ENCODE results near the gene KIF21A.

Gene KIF21A

GRCh38 chr12:39389399-39390150, 53.3 kb downstream of the KIF21A start:
- DNase-seq: no peak

DNA sequence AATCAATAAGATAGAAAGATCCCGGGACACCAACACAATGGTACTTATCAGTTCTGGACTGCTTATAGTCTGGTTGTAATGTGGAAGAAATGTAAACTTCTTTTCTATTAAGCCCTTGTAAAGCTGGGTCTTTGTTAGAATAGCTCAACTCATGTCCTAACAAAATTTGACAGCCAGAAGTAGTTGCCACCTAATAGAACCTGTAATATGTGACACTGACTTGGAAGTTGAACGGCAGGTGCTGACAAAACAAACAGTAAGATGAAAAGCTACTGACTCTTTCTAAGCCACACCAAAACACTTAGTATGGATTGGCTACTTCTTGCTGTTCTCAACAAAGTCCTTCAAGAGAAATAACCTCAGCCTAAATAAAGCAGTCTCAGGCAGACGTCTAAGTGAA, 56.6 kb downstream of the KIF21A start:
- DNase-seq: no peak

GRCh38 chr12:39383114-39383513, 59.8 kb downstream of the KIF21A start:
- DNase-seq: no peak

- no peak for DNase-seq
Observed at GRCh38 chr12:39380090-39380489, 62.8 kb downstream of the KIF21A start.

DNA sequence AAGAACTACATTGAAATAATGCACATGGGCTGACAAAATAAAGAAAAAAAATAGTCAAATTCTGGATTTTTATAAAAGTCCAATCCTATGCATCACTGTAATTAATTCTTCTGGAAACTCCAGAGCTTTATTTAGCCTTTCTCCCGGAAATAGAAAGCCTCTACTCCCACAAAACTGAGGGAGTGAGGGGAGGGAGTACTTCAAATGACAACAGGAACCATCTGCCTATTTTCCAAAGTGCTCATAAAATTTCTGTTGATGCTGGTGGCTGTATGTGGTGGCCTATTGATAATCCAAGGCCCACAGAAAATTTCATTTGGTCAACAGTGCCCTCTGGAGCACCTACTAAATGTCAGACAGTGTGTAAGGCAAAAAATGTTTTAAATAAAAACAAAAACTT, 64.6 kb downstream of the KIF21A start:
- no peak for DNase-seq

DNA sequence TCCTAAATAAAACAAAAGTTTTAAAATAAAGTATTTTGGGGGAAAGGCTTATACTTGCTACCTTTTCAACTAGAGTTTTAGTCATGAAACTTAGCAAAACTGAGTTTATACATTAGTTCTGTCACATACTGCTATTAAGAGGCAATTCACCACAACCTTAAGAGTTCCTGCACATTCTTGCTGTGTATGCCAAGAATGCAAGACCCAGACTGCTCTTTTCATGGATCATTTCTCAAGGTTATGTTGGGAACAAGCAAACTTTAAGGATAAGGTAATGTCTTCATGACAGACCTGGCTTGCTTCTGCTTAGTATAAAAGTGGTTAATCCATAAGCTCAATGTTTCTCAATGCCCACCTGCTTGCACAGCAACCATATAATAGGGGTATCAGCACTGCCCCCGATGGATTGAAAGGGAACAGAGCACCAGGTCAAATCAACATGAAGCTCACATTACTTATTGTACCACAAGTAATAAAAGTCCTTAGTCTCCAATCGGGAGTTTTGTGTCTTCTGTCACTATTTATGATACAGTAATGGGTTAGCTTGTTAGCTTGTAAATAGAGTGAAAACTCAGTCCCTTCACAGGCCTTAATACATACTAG, 67.6 kb downstream of the KIF21A start:
- no peak for DNase-seq

- DNase-seq: no peak
Observed at GRCh38 chr12:39372929-39373328, 70.0 kb downstream of the KIF21A start.

- DNase-seq: no peak
Observed at GRCh38 chr12:39372204-39372925, 70.6 kb downstream of the KIF21A start.

GRCh38 chr12:39369756-39370155, 73.2 kb downstream of the KIF21A start:
- DNase-seq: no peak

DNA sequence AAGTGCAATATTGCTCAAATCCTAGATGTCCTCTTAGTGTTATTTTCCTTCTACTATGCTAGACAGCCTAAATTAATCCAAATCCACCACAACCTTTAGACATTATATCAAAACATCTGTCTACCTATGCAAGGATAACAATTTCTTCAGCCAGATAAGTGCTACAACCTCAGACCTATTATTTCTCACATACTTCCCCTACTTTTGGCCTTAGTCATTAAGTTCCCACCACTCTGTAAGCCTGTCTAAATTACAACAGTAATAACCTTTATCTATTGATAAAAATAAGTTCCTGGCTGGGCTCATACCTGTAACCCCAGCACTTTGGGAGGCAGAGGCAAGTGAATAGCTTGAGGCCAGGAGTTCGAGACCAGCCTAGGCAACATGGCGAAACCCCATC, 74.0 kb downstream of the KIF21A start:
- no peak for DNase-seq

GRCh38 chr12:39368096-39368495, 74.8 kb downstream of the KIF21A start:
- no peak for DNase-seq

- DNase-seq: no peak
Observed at GRCh38 chr12:39367494-39367893, 75.4 kb downstream of the KIF21A start.

DNA sequence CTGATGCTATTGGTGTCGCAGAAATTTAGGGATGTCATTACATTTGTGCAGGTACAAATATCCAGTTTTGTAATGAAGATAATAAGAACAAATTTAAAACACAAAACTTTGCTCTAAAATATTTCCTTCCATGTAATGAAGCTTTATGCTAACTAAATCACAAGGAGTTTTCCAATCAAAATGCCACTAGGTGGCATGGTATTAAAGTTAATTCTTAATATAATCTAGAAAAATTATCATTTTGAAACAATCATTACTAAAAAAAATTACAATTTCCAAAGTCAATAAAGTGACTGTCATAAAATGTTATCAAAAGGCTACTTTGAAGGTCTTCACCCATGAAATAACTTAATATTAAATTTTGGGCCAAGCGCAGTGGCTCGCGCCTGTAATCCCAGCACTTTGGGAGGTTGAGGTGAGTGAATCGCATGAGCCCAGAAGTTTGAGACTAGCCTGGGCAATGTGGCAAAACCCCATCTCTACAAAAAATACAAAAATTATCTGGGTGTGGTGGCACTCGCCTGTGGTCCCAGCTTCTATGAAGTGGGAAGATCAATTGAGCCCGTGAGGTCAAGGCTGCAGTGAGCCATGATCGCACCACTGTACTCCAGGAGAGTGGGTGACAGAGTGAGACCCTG, 77.4 kb downstream of the KIF21A start:
- DNase-seq: no peak

- no peak for DNase-seq
Observed at GRCh38 chr12:39364196-39364595, 78.7 kb downstream of the KIF21A start.

- no peak for DNase-seq
Observed at GRCh38 chr12:39359645-39360044, 83.3 kb downstream of the KIF21A start.

DNA sequence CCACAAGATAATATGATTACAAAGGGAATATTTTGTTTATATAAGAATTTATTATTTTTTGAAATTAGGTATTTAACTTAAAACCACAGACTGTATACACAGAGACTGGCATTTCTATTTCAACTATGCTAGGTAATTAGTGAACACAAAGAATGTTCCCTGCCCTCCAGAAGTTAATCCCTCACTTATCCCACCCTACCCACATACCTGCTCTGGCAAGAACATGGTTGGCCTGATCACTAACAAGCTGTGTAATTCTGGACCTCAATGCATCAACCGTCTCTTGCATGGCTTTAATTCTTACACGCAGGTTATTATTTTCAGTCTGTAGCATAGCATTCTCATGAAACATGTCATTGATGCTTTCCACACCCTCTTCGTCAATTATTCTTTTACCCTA, 85.9 kb downstream of the KIF21A start:
- DNase-seq: no peak

- no peak for DNase-seq
Observed at GRCh38 chr12:39355841-39356240, 87.1 kb downstream of the KIF21A start.

- DNase-seq: no peak
Observed at GRCh38 chr12:39354955-39355354, 88.0 kb downstream of the KIF21A start.

DNA sequence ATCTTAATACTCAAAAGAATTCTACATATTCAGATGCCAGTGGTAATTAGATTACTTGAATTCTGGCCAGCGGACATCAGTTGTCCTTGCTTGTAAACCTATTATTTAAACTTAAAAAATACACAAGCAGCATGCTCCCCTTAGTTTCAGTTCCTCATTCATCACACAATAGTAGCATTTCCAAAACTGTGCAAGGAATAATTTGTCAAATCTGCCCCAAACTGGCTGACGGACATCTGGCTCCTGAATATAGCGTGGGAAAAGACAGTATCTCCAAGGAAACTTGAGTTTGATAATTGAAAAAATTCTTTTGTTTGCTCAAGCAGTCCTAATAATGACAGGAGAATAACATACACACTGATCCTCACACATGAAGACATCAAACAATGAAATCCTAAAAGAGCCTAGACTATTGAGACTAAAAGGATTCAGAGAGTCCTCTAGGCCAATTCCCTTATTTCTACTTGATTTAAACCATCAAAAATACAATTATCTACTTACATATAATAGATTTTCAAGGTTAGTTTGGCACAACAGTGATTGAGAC, 90.4 kb downstream of the KIF21A start:
- DNase-seq: no peak

DNA sequence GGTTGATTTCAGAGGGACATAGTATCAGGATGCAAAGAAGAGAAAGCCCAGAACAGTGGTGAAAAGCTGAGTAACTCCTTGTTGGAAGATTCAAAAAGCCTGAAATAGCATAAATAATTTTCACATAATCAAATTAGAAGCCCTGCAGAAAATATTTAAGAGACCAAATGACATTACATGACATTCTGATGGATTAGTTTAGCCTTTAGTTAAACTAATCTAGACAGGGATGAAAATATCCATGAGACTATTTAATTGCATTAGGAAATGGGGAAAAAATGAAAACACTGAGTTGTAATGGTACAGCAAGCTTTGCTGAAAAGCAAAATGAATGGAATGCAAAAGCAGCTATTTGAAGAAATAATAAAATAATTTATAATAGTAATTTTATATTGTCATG, 91.8 kb downstream of the KIF21A start:
- no peak for DNase-seq

- no peak for DNase-seq
Observed at GRCh38 chr12:39348941-39349626, 93.8 kb downstream of the KIF21A start.

DNA sequence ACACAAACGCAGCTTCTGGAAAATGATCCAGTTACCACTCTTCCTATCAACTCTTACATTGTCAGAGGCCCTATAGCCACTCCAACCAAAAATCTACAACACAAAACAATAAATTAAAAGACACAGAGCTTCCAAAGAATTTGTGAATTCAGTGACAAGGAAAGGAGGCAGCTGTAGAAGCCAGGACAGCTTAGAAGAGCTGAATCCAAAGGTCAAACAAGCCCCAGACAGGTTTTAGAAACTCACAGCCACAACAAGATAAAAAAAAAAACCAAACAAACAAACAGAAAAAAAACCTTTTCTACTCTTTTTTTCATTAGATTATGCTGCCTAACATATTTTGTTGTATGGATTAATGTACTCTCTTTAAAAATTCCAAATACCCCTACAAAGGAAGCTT, 94.4 kb downstream of the KIF21A start:
- DNase-seq: no peak

DNA sequence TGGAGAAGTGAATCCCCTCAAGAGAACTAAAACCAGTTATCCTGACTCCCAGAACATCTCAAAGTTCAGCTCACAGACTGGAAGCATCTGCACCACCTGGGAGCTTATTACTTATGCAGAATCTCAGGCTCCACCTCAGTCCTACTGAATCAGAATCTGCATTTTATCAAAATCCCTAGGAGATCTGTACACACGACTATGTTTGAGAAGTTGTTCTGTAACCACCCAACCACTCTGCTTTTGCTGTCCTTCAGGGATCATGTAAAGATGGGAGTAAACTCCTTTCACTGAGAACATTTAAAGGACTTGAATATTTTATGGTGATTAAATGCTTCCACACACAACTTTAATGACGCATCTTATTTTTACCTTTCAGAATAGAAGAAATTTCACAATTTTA, 98.0 kb downstream of the KIF21A start:
- DNase-seq: no peak

All from stimulated activated CD4-positive, alpha-beta T cell treated with anti-CD3 and anti-CD28 coated beads, Interleukin-4, amount 100 ng/mL, for 4 hours (primary cell).